CD4-positive, alpha-beta T cell treated with Interferon gamma for 1 hour (primary cell): ENCODE measurements around the gene CLIC5.

ENCODE experiments used
- DNase-seq: peaks from one replicate; pipeline ENCODE4 v3.0.0-alpha.2; 2020

The CLIC5 gene

GRCh38 chr6:46032110-46032998 lies 16.7 kb upstream of the CLIC5 start:
- no peak for DNase-seq

DNA sequence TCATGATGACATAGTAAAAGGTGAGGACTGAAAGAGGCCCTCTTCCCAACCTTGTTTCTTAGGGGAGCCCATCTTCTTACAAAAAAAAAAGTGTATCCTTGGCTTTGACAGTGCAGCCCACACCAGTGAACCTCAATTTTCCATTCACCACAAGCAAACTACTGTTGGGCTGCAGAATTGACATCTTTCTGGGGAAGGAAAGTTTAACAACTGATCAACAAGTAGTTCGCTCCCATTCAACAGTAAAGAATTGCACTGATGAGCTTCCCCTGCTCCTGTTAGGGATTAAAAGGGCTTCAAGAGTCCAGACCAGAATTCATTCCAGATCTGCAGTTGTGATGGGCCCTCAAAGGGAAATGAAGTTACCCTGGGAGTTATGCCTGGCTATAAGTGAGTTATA lies 13.9 kb upstream of the CLIC5 start:
- no peak for DNase-seq

DNA sequence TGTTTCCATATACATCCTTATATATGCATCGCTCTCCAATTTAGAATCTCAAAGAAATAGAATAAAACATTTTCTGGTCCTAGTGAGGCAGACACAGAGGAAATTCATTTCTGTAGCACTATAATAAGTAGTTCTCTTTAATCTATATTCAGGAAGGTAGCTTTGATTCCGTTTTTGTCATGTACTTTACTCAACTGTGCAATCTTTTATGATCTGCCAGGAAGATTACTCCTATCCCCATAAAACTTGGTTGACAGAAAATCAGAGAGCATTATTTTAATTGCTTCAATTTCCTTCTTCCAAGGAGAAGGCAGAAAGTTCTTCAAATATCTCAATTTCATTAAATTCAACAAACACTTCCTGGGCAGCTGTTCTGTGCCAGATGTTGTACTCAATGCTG lies 10.6 kb upstream of the CLIC5 start:
- no peak for DNase-seq

DNA sequence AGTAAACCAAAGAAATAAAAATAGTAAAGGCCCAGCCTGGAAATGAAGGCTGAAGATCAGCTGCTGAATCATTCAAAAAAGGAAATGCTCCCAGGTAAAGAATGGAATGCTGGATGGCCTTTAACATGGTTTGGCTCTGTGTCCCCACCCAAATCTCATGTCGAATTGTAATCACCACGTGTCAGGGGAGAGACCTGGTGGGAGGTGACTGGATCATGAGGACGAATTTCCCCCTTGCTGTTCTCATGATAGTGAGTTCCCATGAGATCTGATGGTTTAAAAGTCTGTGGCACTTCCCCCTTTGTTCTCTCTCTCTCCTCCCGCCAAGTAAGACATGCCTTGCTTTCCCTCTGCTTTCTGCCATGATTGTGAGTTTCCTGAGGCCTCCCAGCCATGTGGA lies 9.9 kb upstream of the CLIC5 start:
- DNase-seq: no peak

- DNase-seq: no peak
Measured at GRCh38 chr6:46024124-46024769, 8.6 kb upstream of the CLIC5 start.

DNA sequence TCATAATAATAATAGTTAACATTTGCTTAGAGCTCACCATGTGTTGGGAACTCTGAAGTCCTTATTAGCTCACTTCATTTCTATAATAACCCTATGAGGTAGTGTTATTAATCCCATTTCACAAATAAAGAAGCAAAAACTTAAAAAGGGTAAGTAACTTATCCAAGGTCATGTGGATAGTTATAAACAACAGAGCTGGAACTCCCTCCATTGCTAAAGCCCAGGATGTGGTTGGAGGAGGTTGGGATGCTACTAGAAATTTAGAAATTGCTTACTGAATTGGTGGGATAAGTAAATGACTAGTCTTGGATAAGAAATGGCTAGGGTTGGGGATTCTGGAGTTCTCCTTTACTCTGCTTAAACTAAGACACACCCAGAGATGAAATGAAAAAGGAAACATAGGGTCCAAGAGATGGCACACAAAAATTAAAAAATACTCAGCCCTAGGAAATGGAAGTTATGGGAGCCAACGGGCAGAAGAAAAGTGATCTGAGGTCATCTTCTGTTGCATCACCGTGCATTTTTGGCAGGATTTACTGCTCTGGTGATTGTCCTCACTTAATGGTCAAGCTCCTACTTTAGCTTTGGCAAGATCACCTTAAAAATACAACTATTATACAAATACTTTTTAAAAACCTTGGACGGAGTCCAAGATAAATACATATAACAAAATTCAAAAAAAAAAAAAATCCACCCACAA lies 7.7 kb upstream of the CLIC5 start:
- DNase-seq: no peak

GRCh38 chr6:46022106-46022948 lies 6.7 kb upstream of the CLIC5 start:
- no peak for DNase-seq

- DNase-seq: no peak
Measured at GRCh38 chr6:46017726-46018125, 2.1 kb upstream of the CLIC5 start.

GRCh38 chr6:46016063-46016608 lies 476 bp upstream of the CLIC5 start:
- DNase-seq: no peak

DNA sequence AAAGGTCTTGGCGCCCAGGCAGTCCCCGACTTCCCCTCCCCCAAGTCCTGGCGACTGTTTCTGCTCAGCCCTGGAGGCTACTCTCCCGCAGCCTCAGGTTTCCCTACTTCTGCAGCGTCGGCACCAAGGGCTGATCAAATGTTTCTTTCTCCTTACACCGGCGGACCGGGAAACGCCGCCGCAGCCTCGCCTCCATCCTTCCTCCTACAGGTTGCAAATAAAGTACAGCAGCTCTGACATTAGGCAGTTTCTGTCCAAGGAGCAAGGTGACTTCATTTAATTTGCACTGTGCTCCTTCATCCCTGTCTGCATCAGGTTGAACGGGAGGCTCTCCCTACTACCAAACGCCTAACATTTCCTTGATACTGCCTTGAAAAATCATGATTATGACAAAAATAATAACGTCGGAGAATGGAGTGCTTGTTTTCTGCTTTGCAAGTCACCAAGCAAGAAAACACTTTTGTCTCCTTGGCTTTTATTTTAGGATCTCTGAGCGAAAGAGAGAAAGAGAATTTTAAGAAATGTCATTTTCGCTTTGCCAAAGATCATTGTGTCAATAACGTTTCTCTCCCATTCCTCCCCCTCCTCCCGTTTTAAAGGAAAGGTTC lies 1.0 kb downstream of the CLIC5 start:
- no peak for DNase-seq

GRCh38 chr6:46014046-46014445 lies 1.6 kb downstream of the CLIC5 start:
- no peak for DNase-seq

GRCh38 chr6:46013639-46014038 lies 2.0 kb downstream of the CLIC5 start:
- DNase-seq: no peak

DNA sequence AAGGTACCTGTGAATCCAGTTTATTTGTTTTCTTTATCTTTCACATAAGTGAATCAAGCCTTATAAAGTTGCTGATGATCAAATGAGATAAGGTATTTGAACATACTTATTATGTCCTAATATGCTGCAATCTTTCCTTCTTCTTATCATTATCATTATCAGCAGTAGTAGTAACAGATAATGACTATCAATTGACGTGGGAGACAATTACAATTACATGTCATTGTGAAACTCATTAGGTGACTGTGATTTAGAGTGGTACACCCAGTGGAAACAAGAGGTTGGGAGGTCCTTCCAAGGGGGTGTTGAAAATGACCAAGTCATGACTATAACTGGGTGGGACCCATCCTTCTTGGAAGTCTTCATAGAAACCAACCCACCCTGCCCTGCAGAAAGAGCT lies 2.8 kb downstream of the CLIC5 start:
- DNase-seq: no peak

GRCh38 chr6:46011188-46012085 lies 4.2 kb downstream of the CLIC5 start:
- DNase-seq: peak; percentile 57

DNA sequence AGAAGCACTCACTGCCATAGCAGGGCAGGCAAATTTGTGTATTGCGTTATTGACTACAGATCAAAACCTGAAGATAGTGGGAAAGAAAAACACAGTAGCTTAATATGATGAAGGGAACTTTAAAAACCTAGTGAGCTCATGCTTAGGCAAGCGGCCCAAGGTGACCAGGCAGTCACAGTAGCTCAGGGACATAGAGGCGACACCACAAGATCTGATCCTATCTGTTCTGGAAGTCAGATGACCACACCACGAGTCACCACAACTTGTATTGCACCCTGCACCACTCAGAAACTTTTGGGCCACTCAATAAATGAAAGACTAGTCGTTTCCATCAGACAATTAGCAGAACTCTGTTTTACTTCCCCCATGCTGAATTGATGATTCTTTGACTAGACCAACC lies 4.9 kb downstream of the CLIC5 start:
- no peak for DNase-seq

- DNase-seq: no peak
Measured at GRCh38 chr6:46010270-46010669, 5.4 kb downstream of the CLIC5 start.

DNA sequence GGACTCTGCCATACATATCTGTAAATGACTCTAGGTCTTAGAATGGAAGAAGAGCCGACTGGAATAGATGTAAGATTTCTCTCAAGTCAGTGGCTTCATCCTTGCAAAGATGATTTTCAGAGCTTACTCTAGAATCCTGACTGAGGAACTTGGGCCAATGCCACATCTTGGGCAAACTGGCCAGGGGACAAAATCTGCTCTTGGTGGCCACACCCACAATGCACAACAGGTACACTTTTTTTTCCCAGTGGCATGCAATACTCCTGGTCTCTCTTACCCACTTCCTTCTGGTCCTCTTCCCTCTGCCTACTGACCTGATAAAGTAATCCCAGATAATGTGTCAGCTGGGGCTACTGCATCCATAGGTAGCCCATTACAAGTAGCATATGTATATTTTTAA lies 13.4 kb downstream of the CLIC5 start:
- DNase-seq: no peak

GRCh38 chr6:46000905-46001304 lies 14.8 kb downstream of the CLIC5 start:
- no peak for DNase-seq

DNA sequence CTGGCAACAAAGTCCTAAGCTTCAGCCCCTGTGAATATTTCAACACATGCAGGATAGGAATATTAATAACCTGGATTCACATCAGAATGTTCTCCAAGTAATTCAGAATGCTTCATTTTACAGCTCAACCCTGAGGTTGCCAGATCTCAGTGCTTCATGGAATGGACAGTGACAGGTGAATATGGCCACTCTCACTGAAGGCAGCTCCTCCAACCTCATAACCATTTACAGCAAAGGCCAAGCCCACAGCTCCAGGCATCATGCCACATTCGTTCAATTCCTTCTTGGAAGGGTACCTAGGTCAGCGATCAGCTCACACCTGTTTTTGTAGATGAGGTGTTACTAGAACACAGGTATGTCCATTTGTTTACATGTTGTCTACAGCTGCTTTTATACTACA lies 17.1 kb downstream of the CLIC5 start:
- no peak for DNase-seq

- DNase-seq: no peak
Measured at GRCh38 chr6:45997875-45998506, 17.7 kb downstream of the CLIC5 start.

DNA sequence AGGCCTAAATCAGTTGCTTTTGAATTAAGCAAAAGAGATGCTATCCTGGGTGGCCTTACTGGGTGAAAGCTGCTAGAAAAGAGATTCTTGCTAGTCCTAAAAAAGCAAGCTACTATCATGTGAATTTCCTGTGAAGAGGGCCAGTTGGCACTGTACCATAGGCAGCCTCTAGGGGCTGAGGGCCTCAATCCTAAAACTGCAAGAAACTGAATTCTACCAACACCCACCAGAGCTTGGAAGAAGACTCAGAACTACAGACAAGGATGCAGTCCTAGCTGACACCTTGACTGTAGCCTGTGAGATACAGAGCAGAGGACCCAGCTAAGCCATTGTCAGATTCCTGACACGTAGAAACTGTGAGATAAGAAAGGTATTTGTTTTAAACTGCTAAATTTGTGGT lies 24.5 kb downstream of the CLIC5 start:
- DNase-seq: no peak
